ENCODE measurements around the gene SBK1. TPM values are rescaled to one million over a fixed set of nuclear protein-coding genes. Genes with fewer than 3 reads are reported as not detected.
A peak's percentile ranks its signal among the peaks of the same experiment; 100 is the strongest.

The SBK1 gene
- total and polyA plus RNA-seq, 2 donors, result 2.0 to 5.2 TPM

GRCh38 chr16:28289048-28289447 is 3.3 kb upstream of the SBK1 start:
- H3K36me3 ChIP-seq (ENCODE audit: control insufficient read depth in 2 of 2, insufficient read depth in 2 of 2, low read length in 1 of 2), result peaks cover 0 to 2% of the 10 kb centered on the region in 2 donors
- H3K4me1 ChIP-seq (ENCODE audit: control insufficient read depth in 2 of 2, insufficient read depth in 2 of 2, low read length in 2 of 2), result peaks cover 7 to 30% of the 10 kb centered on the region in 2 donors
- peak in 1 of 9 donors; percentile 38 for DNase-seq (ENCODE audit: low read depth in 6 of 9, low spot score in 9 of 9)
- peaks cover 0 to 14% of the 10 kb centered on the region in 2 donors for H3K27me3 ChIP-seq (ENCODE audit: control insufficient read depth in 2 of 2, insufficient read depth in 1 of 2, low read length in 1 of 2)
- peak overlapping the region in 1 of 2 donors; percentile 49 for H3K27ac ChIP-seq (ENCODE audit: low read depth in 1 of 2, low read length in 1 of 2)
- WGBS, result 79% methylated on average over 3 of the region's 3 CpGs
- no peak overlapping the region for H3K4me3 ChIP-seq (ENCODE audit: low read length in 2 of 2)
- H3K9me3 ChIP-seq (ENCODE audit: control insufficient read depth in 2 of 2, insufficient read depth in 1 of 2, low read length in 1 of 2), result no peaks in the 10 kb centered on the region

GRCh38 chr16:28289939-28290858 is 2.1 kb upstream of the SBK1 start:
- no peak overlapping the region for H3K27ac ChIP-seq (ENCODE audit: low read depth in 1 of 2, low read length in 1 of 2)
- WGBS, result 96% methylated on average over 10 of the region's 10 CpGs
- H3K4me1 ChIP-seq (ENCODE audit: control insufficient read depth in 2 of 2, insufficient read depth in 2 of 2, low read length in 2 of 2), result peaks cover 18 to 41% of the 10 kb centered on the region in 2 donors
- H3K4me3 ChIP-seq (ENCODE audit: low read length in 2 of 2), result no peak overlapping the region
- H3K9me3 ChIP-seq (ENCODE audit: control insufficient read depth in 2 of 2, insufficient read depth in 1 of 2, low read length in 1 of 2), result no peaks in the 10 kb centered on the region
- peaks cover 0 to 3% of the 10 kb centered on the region in 2 donors for H3K36me3 ChIP-seq (ENCODE audit: control insufficient read depth in 2 of 2, insufficient read depth in 2 of 2, low read length in 1 of 2)
- peaks cover 0 to 25% of the 10 kb centered on the region in 2 donors for H3K27me3 ChIP-seq (ENCODE audit: control insufficient read depth in 2 of 2, insufficient read depth in 1 of 2, low read length in 1 of 2)
- DNase-seq (ENCODE audit: low read depth in 6 of 9, low spot score in 9 of 9), result no peak

- Histone ChIP-seq H3K36me3 (ENCODE audit: control insufficient read depth in 2 of 2, insufficient read depth in 2 of 2, low read length in 1 of 2) (peaks cover 0 to 3% of the 10 kb centered on the region in 2 donors), H3K27me3 (ENCODE audit: control insufficient read depth in 2 of 2, insufficient read depth in 1 of 2, low read length in 1 of 2) (peaks cover 0 to 26% of the 10 kb centered on the region in 2 donors), H3K4me1 (ENCODE audit: control insufficient read depth in 2 of 2, insufficient read depth in 2 of 2, low read length in 2 of 2) (peaks cover 25 to 46% of the 10 kb centered on the region in 2 donors), H3K4me3 (ENCODE audit: low read length in 2 of 2) (no peak overlapping the region), H3K27ac (ENCODE audit: low read depth in 1 of 2, low read length in 1 of 2) (no peak overlapping the region), H3K9me3 (ENCODE audit: control insufficient read depth in 2 of 2, insufficient read depth in 1 of 2, low read length in 1 of 2) (no peaks in the 10 kb centered on the region)
- DNase-seq (ENCODE audit: low read depth in 6 of 9, low spot score in 9 of 9), result no peak
- 95% methylated on average over 11 of the region's 11 CpGs for WGBS
Measured at GRCh38 chr16:28290859-28291254, 1.5 kb upstream of the SBK1 start.

GRCh38 chr16:28292731-28293600 is 641 bp downstream of the SBK1 start:
- H3K4me1 ChIP-seq (ENCODE audit: control insufficient read depth in 2 of 2, insufficient read depth in 2 of 2, low read length in 2 of 2), result peaks cover 36 to 62% of the 10 kb centered on the region in 2 donors
- peaks cover 0 to 3% of the 10 kb centered on the region in 2 donors for H3K36me3 ChIP-seq (ENCODE audit: control insufficient read depth in 2 of 2, insufficient read depth in 2 of 2, low read length in 1 of 2)
- no peaks in the 10 kb centered on the region for H3K9me3 ChIP-seq (ENCODE audit: control insufficient read depth in 2 of 2, insufficient read depth in 1 of 2, low read length in 1 of 2)
- peak overlapping the region; percentile 70 to 93 for H3K4me3 ChIP-seq (ENCODE audit: low read length in 2 of 2)
- peak in 4 of 9 donors; percentile 38 to 70 (median 46) for DNase-seq (ENCODE audit: low read depth in 6 of 9, low spot score in 9 of 9)
- H3K27me3 ChIP-seq (ENCODE audit: control insufficient read depth in 2 of 2, insufficient read depth in 1 of 2, low read length in 1 of 2), result peaks cover 0 to 26% of the 10 kb centered on the region in 2 donors
- WGBS, result 1% methylated on average over 60 of the region's 60 CpGs
- H3K27ac ChIP-seq (ENCODE audit: low read depth in 1 of 2, low read length in 1 of 2), result peak overlapping the region; percentile 10 to 37

DNA sequence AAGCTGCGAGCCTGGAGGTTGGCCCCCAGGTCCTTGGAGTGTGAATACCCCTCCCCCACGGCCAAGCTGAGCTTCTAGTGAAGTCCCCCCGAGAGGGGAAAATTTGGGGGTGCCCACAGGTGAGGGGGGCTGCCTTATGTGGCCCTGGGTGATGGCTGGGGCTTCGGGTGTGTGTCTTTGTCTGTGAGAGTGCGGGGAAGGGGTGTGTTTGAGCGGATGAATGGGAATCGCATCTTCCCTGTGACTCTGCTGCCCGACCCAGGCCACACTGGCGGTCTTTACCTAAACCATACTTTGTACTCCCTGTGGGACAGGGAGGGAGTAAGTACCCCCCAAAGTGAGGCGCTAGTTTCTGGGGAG is 1.3 kb downstream of the SBK1 start:
- Histone ChIP-seq H3K36me3 (ENCODE audit: control insufficient read depth in 2 of 2, insufficient read depth in 2 of 2, low read length in 1 of 2) (peaks cover 3 to 4% of the 10 kb centered on the region in 2 donors), H3K27me3 (ENCODE audit: control insufficient read depth in 2 of 2, insufficient read depth in 1 of 2, low read length in 1 of 2) (peaks cover 0 to 26% of the 10 kb centered on the region in 2 donors), H3K9me3 (ENCODE audit: control insufficient read depth in 2 of 2, insufficient read depth in 1 of 2, low read length in 1 of 2) (no peaks in the 10 kb centered on the region), H3K4me1 (ENCODE audit: control insufficient read depth in 2 of 2, insufficient read depth in 2 of 2, low read length in 2 of 2) (peaks cover 41 to 66% of the 10 kb centered on the region in 2 donors), H3K27ac (ENCODE audit: low read depth in 1 of 2, low read length in 1 of 2) (no peak overlapping the region), H3K4me3 (ENCODE audit: low read length in 2 of 2) (peak overlapping the region; percentile 70 to 93)
- DNase-seq (ENCODE audit: low read depth in 6 of 9, low spot score in 9 of 9), result no peak
- WGBS, result 49% methylated on average over 10 of the region's 10 CpGs

DNA sequence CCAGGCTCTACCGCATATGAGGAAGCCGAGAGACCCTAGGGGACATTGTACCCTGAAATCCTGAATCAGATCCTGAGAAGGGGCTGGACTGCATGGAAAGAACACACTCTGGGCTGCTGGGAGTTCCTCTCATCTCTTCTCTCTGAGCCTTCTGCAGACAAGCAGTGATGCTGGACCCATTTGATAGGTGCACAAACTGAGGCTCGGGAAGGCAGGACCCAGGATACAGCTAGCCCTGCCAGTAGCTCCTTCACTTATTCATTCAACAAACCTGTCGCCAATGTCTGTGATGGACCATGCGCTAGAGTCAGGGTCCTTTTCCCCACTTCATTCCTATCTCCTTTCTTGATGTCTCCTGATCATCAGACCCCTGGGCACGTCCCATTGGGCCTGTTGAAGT is 1.9 kb downstream of the SBK1 start:
- 94% methylated on average over 6 of the region's 6 CpGs for WGBS
- no peak for DNase-seq (ENCODE audit: low read depth in 6 of 9, low spot score in 9 of 9)
- Histone ChIP-seq H3K36me3 (ENCODE audit: control insufficient read depth in 2 of 2, insufficient read depth in 2 of 2, low read length in 1 of 2) (peaks cover 3 to 8% of the 10 kb centered on the region in 2 donors), H3K4me1 (ENCODE audit: control insufficient read depth in 2 of 2, insufficient read depth in 2 of 2, low read length in 2 of 2) (peaks cover 47 to 63% of the 10 kb centered on the region in 2 donors), H3K4me3 (ENCODE audit: low read length in 2 of 2) (peak overlapping the region; percentile 70 to 93), H3K27me3 (ENCODE audit: control insufficient read depth in 2 of 2, insufficient read depth in 1 of 2, low read length in 1 of 2) (peaks cover 0 to 26% of the 10 kb centered on the region in 2 donors), H3K9me3 (ENCODE audit: control insufficient read depth in 2 of 2, insufficient read depth in 1 of 2, low read length in 1 of 2) (no peaks in the 10 kb centered on the region), H3K27ac (ENCODE audit: low read depth in 1 of 2, low read length in 1 of 2) (no peak overlapping the region)

DNA sequence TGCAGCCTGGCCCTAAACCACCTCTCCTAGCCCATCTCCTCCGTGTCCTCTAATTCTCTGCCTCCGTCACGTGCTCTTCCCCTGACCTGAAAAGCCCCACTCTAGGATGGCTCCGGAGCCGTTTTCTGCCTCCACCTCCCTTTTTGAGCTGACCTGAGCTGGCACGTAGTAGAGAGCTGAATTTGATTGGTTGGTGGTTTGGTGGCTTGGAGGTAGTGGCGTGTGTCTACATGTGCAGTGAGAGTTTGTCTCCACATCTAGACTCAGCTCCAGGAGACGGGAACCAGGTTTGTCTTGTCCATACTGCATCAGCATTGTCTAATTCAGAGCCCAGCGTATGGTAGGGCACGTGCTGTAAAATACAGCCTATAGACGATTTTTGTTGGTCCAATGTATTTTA is 3.0 kb downstream of the SBK1 start:
- 90% methylated on average over 11 of the region's 11 CpGs for WGBS
- DNase-seq (ENCODE audit: low read depth in 6 of 9, low spot score in 9 of 9), result no peak
- H3K4me1 ChIP-seq (ENCODE audit: control insufficient read depth in 2 of 2, insufficient read depth in 2 of 2, low read length in 2 of 2), result peaks cover 48 to 63% of the 10 kb centered on the region in 2 donors

DNA sequence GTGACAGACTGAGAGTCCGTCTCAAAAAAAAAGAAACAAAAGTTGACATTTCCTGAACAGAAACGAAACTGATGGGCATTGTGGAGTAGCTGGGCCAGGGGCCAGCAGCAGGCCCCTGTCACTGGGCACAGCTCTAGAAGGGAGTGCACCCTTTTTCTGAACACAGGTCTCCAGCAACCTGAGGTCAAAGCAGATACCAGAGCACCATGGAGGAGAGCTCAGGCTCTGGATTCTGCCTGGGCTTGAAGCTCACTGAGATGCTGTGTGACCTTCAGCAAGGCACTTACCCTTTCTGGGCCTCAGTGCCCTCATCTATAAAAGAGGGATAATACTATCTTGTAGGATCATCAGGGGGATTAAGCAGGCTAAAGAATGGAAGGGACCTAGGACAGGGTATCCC is 5.0 kb downstream of the SBK1 start:
- DNase-seq (ENCODE audit: low read depth in 6 of 9, low spot score in 9 of 9), result no peak
- WGBS, result 31% methylated on average over 2 of the region's 2 CpGs
- Histone ChIP-seq H3K27me3 (ENCODE audit: control insufficient read depth in 2 of 2, insufficient read depth in 1 of 2, low read length in 1 of 2) (peaks cover 0 to 26% of the 10 kb centered on the region in 2 donors), H3K9me3 (ENCODE audit: control insufficient read depth in 2 of 2, insufficient read depth in 1 of 2, low read length in 1 of 2) (no peaks in the 10 kb centered on the region), H3K4me3 (ENCODE audit: low read length in 2 of 2) (no peak overlapping the region), H3K36me3 (ENCODE audit: control insufficient read depth in 2 of 2, insufficient read depth in 2 of 2, low read length in 1 of 2) (peaks cover 18 to 21% of the 10 kb centered on the region in 2 donors), H3K4me1 (ENCODE audit: control insufficient read depth in 2 of 2, insufficient read depth in 2 of 2, low read length in 2 of 2) (peaks cover 45 to 56% of the 10 kb centered on the region in 2 donors), H3K27ac (ENCODE audit: low read depth in 1 of 2, low read length in 1 of 2) (peak overlapping the region in 1 of 2 donors; percentile 54)

More for the DNA sequence above, 3.0 kb downstream of the SBK1 start:
- H3K9me3 ChIP-seq (ENCODE audit: control insufficient read depth in 2 of 2, insufficient read depth in 1 of 2, low read length in 1 of 2), result no peaks in the 10 kb centered on the region
- peaks cover 0 to 26% of the 10 kb centered on the region in 2 donors for H3K27me3 ChIP-seq (ENCODE audit: control insufficient read depth in 2 of 2, insufficient read depth in 1 of 2, low read length in 1 of 2)
- H3K27ac ChIP-seq (ENCODE audit: low read depth in 1 of 2, low read length in 1 of 2), result no peak overlapping the region
- H3K36me3 ChIP-seq (ENCODE audit: control insufficient read depth in 2 of 2, insufficient read depth in 2 of 2, low read length in 1 of 2), result peaks cover 11 to 12% of the 10 kb centered on the region in 2 donors
- no peak overlapping the region for H3K4me3 ChIP-seq (ENCODE audit: low read length in 2 of 2)
